Adrenal gland (tissue), 12 donors: ENCODE measurements around the gene PPP1R14C. TPM values are rescaled to one million over a fixed set of nuclear protein-coding genes. Genes with fewer than 3 reads are reported as not detected.

Experiments used
- DNase-seq, 7 donors: peaks; one replicate each; pipeline ENCODE4 v3.0.0-alpha.2; 2019 to 2020
- H3K27ac ChIP-seq, 5 donors: fragments of 200-600 bp; sonication (generic) in 4 of 5; 1 replicate in 3 of 5; 2 replicates in 2 of 5; pipeline versions ENCODE4 v1.5.1 to v1.8.0; 2016 to 2020; ENCODE audit warnings: mild to moderate bottlenecking in 1 of 5
- H3K27me3 ChIP-seq: fragments of 200-600 bp; 2 replicates; pipeline ENCODE4 v1.8.0; 2021
- H3K36me3 ChIP-seq, 2 donors: fragments of 200-600 bp; replicated peaks in 1 of 2; 1 replicate in 1 of 2; 2 replicates in 1 of 2; pipeline versions ENCODE4 v1.5.1 to v1.8.0; 2018 to 2022
- H3K4me1 ChIP-seq, 2 donors: fragments of 200-600 bp; replicated peaks in 1 of 2; 1 replicate in 1 of 2; 2 replicates in 1 of 2; pipeline versions ENCODE4 v1.5.1 to v1.8.0; 2018 to 2021
- H3K4me3 ChIP-seq, 4 donors: fragments of 200-600 bp; sonication (generic) in 3 of 4; one replicate each; pipeline ENCODE4 v1.5.1; 2016 to 2018
- H3K9me3 ChIP-seq, 3 donors: fragments of 200-600 bp; sonication (generic) in 1 of 3; replicated peaks in 1 of 3; 1 replicate in 2 of 3; 2 replicates in 1 of 3; pipeline versions ENCODE4 v1.5.1 to v1.8.0; 2016 to 2021
- CTCF ChIP-seq, 6 experiments: fragments of 450-650 bp in 4 of 6; fragments of 200-600 bp in 2 of 6; sonication (generic) in 1 of 6; IDR thresholded peaks; 1 replicate in 5 of 6; 2 replicates in 1 of 6; pipeline versions ENCODE4 v1.5.1 to v1.8.0; 2016 to 2021; ENCODE audit warnings: antibody characterized with exemption in 6 of 6, mild to moderate bottlenecking in 2 of 6, moderate library complexity in 1 of 6
- POLR2A ChIP-seq, 2 donors: fragments of 450-650 bp; IDR thresholded peaks; one replicate each; pipeline ENCODE4 v1.6.1; 2017; ENCODE audit warnings: antibody characterized with exemption in 2 of 2, mild to moderate bottlenecking in 2 of 2, moderate library complexity in 1 of 2
- WGBS, 4 donors: extraction: QIAGEN DNeasy Blood & Tissue Kit in 2 of 4; methylation state at CpG; one replicate each; pipeline versions ENCODE4 v1.1.5 to v1.1.7; 2013 to 2017; 5-methylcytosine and 5-hydroxymethylcytosine counted together
- intact Hi-C, 2 donors: fragments of 100-400 bp; cut with DNase I; formaldehyde crosslinking; loops; one replicate each; pipeline versions ENCODE4 v1.14.1 to v1.15.0; 2022 to 2023
- polyA plus RNA-seq, 3 donors: library from polyadenylated mRNA; stranded (reverse); fragments of 200-250 nt in 2 of 3; fragments of 350-450 nt in 1 of 3; fragmentation: Illumina TruSeq in 1 of 3; extraction: RNeasy Lipid Tissue Mini Kit (QIAGEN cat#74804) in 1 of 3; gene quantifications; one replicate each; pipeline ENCODE4 v1.2.3, GENCODE V29; 2013 to 2014
- total RNA-seq, 9 donors: library from RNA; depleted of rRNA in 4 of 9; stranded (reverse); fragments of >200 nt in 4 of 9; fragments of 120-200 nt in 1 of 9; fragmentation: NEBNext Ultra II Directional in 1 of 9; extraction: Animal tissue kit (Norgen Biotek cat#: 25700) in 1 of 9; gene quantifications; one replicate each; pipeline versions ENCODE4 v1.1.0 to v1.2.4, GENCODE V29; 2013 to 2023
- donor health status: healthy with polysubstance abuse.
- donor health status: Bipolar disorder and iron deficiency.
- donor health status: DM: yes; HTN: yes; CAD: no.
- donor health status: DM: no; HTN: no; CAD: no.
- donor health status: DM: no; HTN: no; CAD: no.
- donor health status: DM: yes; HTN: yes; CAD: no.

Gene PPP1R14C
- total and polyA plus RNA-seq, 12 donors = 0.11 to 0.46 (median 0.17) TPM; not detected in 5

- intact Hi-C loops = no loop called here
- H3K9me3 ChIP-seq = no peaks in the 10 kb centered on the region
- no peaks in the 10 kb centered on the region for H3K4me1 ChIP-seq
- H3K4me3 ChIP-seq = no peak overlapping the region
- 64 to 72% (median 71%) methylated on average over 4 of the region's 4 CpGs for WGBS, 4 donors
- no peaks in the 10 kb centered on the region for H3K27me3 ChIP-seq
- H3K36me3 ChIP-seq = no peaks in the 10 kb centered on the region
- DNase-seq = no peak
- H3K27ac ChIP-seq = no peak overlapping the region
- TF ChIP-seq CTCF (IDR thresholded peaks at IDR 0.05) = no peak
- TF ChIP-seq POLR2A (IDR thresholded peaks at IDR 0.05) = no peak
Observed at GRCh38 chr6:150159757-150160156, 16.9 kb downstream of the PPP1R14C start.

GRCh38 chr6:150163970-150164369 lies 21.1 kb downstream of the PPP1R14C start:
- DNase-seq = no peak
- Histone ChIP-seq H3K27me3 (no peaks in the 10 kb centered on the region), H3K4me3 (no peak overlapping the region), H3K27ac (no peak overlapping the region), H3K36me3 (no peaks in the 10 kb centered on the region), H3K9me3 (no peaks in the 10 kb centered on the region), H3K4me1 (no peaks in the 10 kb centered on the region)
- intact Hi-C loops = no loop called here
- 83 to 96% (median 87%) methylated on average over 3 of the region's 3 CpGs for WGBS, 4 donors
- TF ChIP-seq POLR2A (IDR thresholded peaks at IDR 0.05) = no peak
- no peak for TF ChIP-seq CTCF (IDR thresholded peaks at IDR 0.05)

- H3K4me1 ChIP-seq = no peaks in the 10 kb centered on the region
- H3K4me3 ChIP-seq = no peak overlapping the region
- intact Hi-C loops = no loop called here
- no peak for DNase-seq
- no peak overlapping the region for H3K27ac ChIP-seq
- TF ChIP-seq CTCF (IDR thresholded peaks at IDR 0.05) (no peak), POLR2A (IDR thresholded peaks at IDR 0.05) (no peak)
- no peaks in the 10 kb centered on the region for H3K9me3 ChIP-seq
- H3K36me3 ChIP-seq = no peaks in the 10 kb centered on the region
- no peaks in the 10 kb centered on the region for H3K27me3 ChIP-seq
Observed at GRCh38 chr6:150165020-150165702, 22.3 kb downstream of the PPP1R14C start.

GRCh38 chr6:150167479-150167873 lies 24.6 kb downstream of the PPP1R14C start:
- DNase-seq = no peak
- Histone ChIP-seq H3K4me3 (no peak overlapping the region), H3K9me3 (no peaks in the 10 kb centered on the region), H3K27me3 (no peaks in the 10 kb centered on the region), H3K4me1 (no peaks in the 10 kb centered on the region), H3K27ac (no peak overlapping the region), H3K36me3 (no peaks in the 10 kb centered on the region)
- intact Hi-C loops = no loop called here
- WGBS, 4 donors = 77 to 82% (median 78%) methylated on average over 6 of the region's 6 CpGs
- no peak for TF ChIP-seq CTCF (IDR thresholded peaks at IDR 0.05)
